HG02981 (cell line): ENCODE data around the gene TTC17.
A peak's percentile ranks its signal among the peaks of the same experiment; 100 is the strongest.
"Not testable (repeated sequence)": the region's sequence is repeated elsewhere in the genome, so short reads cannot be mapped to it uniquely, and the experiment has no call there.

Source experiments
- ATAC-seq: cut with Tn5 transposase; IDR thresholded peaks from one replicate; pipeline ENCODE4 v1.9.1; 2021; ENCODE audit warnings: mild to moderate bottlenecking, moderate library complexity; ENCODE audit not compliant: unreplicated experiment

Gene TTC17, protein sequence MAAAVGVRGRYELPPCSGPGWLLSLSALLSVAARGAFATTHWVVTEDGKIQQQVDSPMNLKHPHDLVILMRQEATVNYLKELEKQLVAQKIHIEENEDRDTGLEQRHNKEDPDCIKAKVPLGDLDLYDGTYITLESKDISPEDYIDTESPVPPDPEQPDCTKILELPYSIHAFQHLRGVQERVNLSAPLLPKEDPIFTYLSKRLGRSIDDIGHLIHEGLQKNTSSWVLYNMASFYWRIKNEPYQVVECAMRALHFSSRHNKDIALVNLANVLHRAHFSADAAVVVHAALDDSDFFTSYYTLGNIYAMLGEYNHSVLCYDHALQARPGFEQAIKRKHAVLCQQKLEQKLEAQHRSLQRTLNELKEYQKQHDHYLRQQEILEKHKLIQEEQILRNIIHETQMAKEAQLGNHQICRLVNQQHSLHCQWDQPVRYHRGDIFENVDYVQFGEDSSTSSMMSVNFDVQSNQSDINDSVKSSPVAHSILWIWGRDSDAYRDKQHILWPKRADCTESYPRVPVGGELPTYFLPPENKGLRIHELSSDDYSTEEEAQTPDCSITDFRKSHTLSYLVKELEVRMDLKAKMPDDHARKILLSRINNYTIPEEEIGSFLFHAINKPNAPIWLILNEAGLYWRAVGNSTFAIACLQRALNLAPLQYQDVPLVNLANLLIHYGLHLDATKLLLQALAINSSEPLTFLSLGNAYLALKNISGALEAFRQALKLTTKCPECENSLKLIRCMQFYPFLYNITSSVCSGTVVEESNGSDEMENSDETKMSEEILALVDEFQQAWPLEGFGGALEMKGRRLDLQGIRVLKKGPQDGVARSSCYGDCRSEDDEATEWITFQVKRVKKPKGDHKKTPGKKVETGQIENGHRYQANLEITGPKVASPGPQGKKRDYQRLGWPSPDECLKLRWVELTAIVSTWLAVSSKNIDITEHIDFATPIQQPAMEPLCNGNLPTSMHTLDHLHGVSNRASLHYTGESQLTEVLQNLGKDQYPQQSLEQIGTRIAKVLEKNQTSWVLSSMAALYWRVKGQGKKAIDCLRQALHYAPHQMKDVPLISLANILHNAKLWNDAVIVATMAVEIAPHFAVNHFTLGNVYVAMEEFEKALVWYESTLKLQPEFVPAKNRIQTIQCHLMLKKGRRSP

DNA sequence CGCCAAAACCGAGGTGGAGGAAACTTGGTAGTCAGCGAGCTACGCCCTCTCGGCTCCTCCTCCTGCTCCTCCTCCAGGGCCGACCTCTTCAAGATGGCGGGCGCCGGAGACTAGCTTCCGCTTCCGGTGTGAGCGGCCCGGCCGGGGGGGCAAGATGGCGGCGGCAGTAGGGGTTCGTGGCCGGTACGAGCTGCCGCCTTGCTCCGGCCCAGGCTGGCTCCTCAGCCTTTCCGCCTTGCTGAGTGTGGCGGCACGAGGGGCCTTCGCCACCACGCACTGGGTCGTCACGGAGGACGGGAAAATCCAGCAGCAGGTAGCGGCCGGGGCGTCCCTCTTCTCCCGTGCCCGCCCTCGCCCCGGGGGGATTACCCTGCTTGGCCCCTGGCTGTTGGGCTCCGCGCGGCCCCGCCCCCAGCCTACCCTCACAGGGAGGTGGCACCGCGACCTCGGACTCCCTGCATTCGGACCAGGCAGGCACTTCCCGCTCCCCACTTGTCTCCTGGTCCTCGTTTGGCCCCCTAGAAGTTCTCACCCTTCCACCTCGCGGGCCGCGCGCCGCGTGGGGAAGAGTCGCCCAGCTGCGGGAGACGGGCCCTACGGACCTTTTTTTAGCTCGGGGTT is at the start of gene TTC17:
Gene TTC17 (plus strand): TSS at position 120 of the 621 bp plus-strand sequence. CDS start 35 bp downstream, at position 155.
- peak; percentile 93 for ATAC-seq

DNA sequence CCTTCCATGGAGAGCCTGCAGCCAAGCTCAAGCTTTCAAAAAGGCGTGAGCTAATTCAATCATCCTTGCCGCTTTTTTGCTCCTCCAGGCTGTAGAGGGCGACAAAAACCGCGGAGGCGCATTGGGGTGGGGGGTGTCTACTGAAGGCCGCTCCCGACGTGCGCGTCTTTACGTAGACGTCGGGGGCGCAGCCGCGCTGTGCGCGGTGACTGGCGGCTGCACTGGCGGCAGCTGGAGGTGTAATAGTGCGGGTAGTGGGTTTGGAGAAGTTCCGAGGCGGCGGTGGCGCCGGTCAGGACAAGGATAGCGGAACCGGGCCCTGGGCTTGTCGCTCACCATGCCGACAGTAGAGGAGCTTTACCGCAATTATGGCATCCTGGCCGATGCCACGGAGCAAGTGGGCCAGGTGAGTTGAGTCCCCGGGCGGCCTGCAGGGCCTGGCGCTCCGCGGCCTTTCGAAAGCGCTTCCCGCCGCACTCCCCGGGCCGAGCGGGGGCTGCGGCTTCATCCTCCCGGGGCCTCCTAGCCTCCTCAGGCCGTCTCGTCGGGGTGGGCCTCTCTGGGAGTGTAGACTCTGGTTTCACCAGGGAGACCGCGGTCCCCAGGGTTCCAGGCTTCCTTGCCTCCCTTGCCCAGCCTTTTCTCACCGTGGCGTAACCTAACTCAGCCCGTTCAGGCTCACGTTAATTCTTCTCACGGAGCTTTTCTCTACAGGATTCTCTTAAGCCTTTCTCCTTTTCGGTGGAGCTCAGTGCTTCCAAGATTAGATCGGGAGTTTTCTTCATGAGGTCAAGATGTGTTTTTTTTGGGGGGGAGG is 46.7 kb upstream of the TTC17 start, which contains the start of gene API5:
Gene API5 (plus strand): TSS at position 206 of the 817 bp plus-strand sequence. CDS start 132 bp downstream, at position 338.
- peak; percentile 98 for ATAC-seq

DNA sequence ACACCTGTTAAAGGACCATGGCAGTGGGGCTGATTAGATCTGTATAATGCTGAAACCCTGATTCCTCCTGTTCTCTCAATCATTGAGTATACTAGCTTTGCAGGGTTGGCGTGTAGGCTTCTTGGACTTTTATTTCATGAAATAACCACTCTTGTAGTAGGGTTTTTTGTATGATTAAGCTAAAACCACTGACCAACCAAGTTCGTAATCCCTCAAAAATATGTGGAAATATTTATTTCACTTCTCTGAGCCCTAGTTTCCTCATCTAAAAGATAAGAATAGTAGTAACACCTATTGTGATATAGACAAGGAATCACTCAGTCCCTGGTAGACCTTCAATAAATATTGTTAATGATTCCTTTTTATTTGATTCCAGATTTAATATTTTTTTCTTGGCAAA is 42.8 kb upstream of the TTC17 start:
- ATAC-seq: no peak

DNA sequence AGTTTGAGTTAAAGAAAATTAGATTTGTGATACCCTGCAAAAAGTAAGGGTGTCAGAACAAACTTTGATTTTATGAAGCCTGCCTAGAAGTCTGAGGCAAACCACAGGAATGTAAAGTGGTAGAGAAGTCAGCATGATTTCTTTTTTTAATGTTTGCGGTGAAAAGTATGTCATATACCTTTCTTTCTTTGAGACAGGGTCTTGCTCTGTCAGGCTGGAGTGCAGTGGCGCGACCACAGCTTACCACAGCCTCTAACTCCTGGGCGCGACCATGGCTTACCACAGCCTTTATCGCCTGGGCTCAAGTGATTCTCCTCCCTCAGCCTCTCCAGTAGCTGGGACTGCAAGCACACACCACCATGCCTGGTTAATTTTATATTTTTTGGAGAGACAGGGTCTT is 42.3 kb upstream of the TTC17 start:
- no peak for ATAC-seq

DNA sequence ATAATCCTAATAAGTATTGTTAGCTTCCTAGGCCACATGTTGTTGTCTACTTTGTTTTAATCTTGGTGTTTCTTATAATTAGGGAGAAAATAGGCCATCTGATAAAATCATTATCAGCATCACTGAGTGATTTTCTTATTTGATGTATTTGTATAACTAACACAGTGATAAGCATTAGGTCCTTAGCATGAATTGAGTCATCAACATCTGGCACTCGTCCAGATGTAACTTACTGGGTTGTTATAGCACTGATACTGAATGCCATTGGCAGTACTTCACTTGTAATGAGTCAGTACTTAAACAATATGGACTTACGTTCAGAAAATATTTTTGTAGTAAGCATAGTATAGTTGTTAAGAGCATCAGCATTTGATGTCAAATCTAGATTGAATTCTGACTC is 30.7 kb upstream of the TTC17 start:
- ATAC-seq: no peak

DNA sequence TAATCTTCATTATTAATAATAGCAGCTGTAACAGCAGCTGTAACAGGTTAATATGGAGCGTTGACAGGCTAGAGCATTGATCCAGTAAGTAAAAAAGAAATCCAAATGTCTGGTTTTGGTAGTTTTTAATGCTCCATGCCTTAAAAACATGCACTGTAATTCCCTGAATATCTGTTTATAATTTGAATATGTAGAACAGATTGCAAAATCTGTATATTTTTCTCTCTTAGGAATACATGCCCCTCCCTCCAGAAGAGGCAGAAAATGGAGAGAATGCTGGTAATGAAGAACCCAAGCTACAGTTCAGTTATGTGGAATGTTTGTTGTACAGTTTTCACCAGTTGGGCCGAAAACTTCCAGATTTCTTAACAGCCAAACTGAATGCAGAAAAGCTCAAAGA is 30.2 kb upstream of the TTC17 start:
- no peak for ATAC-seq

DNA sequence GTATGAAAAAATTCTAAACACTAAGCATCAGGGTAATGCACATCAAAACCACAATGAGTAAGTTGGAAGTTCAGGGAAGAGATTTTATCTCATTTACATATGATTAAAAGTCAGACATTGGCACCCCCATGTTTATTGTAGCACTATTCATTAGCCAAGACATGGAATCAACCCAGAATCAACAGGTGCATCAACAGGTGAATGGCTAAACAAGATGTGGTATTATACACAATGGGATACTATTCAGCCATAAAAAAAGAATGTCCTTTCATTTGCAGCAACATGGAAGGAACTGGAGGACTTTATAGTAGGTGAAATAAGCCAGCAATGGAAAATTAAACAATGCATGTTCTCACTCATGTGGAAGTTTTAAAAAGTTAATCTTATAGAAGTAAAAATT is 17.6 kb upstream of the TTC17 start:
- no peak for ATAC-seq

DNA sequence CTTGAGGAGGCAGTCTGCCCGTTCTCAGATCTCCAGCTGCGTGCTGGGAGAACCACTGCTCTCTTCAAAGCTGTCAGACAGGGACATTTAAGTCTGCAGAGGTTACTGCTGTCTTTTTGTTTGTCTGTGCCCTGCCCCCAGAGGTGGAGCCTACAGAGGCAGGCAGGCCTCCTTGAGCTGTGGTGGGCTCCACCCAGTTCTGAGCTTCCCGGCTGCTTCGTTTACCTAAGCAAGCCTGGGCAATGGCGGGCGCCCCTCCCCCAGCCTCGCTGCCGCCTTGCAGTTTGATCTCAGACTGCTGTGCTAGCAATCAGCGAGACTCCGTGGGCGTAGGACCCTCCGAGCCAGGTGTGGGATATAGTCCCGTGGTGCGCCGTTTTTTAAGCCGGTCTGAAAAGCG is 7.3 kb upstream of the TTC17 start:
- not testable (repeated sequence) for ATAC-seq

DNA sequence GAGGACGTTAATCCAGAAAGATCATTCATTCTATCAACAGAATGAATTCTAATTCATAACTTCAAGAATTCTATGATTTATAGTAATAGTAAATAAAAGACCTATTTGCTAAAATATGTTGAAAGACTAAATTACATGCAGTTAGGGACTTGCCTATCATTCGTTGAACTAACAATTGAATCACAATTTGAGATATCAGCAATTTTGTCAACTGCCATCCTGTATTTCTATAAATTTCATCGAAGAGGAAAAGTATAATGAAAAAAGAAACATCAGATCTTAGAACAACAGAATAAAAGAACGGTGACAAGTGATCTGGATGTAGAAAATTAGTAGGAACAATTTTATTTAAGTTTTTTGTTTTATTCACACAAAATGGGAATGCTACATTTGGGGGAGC is 4.4 kb upstream of the TTC17 start:
- ATAC-seq: no peak

DNA sequence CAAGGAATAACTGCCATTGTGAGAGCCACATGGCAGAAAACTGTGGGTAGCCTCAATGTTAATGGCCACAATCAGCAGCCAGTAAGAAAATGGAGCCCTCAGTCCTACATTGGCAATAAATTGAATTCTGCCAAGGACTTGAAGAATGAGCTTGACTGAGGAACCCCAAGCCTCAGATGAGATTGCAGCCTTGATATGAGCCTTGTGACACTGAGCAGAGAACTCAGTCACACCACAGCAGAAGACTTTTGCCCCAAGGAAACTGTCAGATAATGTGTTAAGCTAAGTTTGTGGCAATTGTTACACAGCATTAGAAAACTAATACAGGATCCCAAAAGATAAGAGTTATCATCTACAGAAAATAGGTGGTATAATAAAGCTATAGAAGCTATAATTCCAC is 2.4 kb upstream of the TTC17 start:
- no peak for ATAC-seq

DNA sequence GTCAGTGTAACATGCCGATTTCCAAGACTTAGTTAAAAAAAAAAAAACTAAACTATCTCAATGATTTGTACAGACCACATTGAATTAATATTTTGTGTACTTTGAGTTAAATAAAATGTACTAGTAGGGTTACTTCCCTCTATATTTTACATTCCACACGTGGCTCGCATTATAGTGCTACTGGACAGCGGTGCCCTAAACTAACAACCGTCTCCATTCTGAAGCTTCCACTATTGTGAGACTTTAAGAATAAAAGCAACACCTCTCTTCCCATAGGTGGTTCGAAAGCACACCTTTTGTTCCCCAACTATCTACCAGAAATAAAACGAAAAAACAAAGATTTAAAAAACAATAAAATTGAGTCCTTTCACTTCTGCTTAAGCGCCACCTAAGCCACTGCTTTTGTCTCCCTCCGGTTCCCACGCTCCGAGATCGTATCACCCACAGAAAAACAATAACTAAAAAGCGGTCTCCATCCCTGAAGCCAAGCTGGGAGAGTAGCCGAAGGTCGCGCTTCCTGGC is 380 bp upstream of the TTC17 start:
- no peak for ATAC-seq

DNA sequence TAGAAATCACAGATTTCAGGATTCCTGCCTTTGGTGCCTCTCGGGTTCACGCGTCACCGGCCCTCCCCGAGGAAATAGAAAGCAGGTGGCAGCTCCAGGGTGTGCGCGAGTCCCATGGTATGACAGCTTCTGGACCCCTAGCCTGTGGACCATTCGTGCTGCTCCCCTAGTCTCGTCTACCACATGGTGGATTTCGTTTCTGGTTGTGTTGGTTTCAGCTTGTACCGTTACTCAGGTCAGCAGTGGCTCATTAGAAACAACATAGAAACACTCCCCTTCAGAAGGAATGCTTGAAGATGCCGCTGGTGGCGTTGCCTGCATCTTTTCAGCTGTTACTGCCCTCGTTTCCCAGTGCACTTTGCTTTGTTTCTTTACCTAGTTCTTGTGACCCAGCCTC is 700 bp downstream of the TTC17 start:
- ATAC-seq: peak; percentile 37

DNA sequence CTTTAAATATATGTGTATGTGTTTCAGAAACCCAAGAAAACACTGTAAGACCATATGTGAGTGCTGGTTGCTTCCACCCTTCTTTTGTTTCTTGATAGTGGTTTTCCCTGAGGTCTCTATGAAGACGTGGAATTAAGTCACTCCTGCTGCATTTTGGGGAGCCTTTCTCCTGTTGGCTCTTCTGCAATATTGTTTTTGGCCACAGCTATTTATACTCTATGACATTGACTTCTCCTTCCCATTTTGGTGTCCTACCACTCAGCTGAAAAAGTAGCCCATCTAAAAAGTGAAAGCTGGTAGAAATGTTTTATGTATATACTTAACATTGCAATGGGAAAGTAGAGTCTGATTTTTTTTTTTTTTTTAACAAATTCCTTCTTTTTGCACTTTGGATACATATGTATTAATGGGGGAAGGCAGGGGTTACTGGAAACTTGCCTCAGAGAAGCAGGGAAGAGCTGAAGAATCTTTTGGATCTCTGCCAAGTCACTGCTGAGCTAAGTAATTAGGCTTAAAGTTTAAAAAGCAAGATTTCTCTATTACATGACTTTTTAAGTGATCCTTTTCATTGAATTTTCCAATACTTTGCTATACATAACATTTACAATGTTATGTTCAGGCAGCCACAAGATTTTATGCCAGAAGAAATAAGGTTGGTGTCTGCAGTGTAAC is 1.8 kb downstream of the TTC17 start:
- ATAC-seq: no peak

DNA sequence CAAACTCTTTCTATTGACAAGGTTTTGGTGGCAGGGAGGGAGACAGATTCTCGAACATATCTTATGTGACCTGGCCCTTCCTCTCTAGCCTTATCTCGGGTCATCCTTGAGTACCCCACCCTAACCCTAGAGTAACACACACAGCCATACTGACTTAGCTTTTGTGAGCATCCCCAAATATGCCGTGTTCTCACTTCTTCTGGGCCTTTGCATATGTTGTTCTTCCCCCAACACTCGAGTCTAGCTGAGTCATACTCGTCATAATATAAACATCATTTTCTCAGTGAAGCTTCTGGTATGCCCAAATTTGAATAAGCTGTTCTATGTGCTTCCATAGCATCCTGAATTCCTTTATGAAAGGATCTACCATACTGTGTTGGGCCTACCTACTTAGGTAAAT is 8.0 kb downstream of the TTC17 start:
- no peak for ATAC-seq

DNA sequence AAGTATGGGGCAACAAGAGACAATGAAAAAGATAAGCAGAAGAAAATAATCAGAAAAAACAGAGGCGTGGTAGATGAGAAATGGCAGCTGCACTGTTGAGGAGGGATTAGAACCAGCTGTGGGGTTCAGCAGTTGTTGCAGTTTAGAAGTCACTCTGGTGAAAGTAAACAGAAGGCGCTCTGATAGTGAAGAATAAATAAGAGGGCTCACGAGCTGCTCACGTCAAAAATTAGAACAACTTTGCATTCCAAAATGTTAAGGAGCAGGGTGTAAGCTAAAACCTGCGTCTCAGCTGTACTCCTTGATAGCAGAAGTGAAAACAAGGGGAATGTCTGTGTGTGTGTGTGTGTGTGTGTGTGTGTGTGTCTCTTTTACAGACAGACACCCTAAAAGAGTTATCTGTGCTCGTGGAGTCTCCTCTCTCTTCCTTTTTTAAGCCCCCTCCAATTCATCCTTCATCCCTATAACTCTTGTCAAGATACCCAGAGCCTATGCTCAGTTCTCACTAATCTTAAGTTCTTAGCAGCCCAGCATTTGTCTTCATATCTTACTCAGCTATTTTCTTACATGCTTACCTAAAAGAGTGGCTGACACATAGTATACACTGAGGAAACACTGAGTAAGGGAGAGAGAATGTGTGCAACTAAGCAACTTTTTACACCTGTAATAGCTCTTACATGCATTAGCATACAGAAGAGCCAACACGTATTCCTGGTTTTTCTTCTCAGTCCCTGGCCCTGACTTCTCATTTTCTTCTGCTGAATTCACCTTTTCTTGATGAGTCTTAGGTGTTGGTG is 8.9 kb downstream of the TTC17 start:
- no peak for ATAC-seq

DNA sequence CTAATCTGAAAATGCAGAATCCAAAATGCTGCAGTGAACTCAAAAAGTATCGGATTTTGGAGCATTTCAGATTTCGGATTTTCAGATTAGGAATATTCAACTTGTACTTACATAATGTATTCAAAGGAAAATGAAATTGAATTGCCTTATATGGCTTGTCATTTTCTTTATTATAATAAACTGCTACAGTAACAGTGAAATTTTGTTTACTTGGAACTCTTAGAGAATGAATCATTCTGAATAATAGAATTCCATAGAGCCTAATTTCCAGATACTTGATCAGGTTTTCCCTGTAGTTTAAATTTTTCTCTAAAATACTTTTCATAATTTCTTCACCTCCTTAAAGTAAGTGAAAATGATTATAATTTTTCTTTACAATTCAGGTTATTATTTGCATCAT is 17.3 kb downstream of the TTC17 start:
- ATAC-seq: no peak

DNA sequence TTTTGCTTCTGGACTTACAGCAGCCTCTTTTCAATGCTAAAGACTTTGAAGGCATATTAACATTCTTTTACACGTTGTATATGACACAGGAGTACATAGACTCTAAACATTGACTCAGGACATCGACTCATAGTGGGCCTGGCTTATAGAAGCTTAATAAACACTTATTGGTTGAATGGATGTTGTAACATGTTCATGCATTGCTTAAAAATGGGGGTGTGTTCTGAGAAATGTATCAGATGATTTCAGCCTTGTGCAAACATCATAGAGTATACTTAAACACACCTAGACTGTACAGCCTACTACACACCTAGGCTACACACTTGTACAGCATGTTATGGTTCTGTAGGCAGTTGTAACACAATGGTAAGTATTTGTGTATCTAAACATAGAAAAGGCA is 17.9 kb downstream of the TTC17 start:
- ATAC-seq: no peak

DNA sequence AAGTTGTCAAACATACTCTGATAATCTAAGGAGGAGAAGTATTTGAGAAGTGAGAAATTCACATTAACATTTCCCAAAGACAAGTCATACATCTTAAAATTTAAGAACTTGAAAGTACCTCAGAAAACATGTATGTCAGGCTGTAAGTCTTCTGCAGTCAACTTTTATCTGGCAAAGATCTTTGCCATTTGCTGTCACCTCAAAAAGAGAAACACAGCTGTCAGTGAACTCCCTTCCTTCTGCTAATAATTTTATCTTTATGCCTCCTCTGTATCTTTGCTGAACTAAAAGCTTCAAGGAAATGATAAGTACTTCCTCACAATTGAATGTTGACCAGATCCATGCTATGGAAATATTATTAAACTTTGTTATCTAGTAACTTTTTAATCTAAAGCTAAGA is 18.7 kb downstream of the TTC17 start:
- ATAC-seq: no peak

DNA sequence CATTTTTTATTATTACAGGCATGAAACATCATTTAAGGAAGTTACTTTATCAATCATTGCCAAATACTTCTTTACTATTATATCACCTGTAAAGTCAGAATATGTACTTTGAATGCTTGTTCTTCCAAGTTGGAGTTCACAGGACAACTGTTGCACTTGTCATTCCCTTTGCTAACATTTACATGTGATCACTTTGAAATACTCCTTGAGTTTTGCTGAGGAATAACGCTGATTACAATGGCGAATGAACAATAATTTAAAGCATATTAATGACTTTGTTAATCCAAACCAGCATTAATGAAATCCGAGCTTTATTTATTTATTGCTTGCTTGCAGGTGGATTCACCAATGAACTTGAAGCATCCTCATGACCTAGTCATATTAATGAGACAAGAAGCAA is 20.2 kb downstream of the TTC17 start:
- no peak for ATAC-seq
